ENCODE results near the gene AVPR2.

The AVPR2 gene

GRCh38 chrX:153884590-153884989 is 19.9 kb upstream of the AVPR2 start:
- in situ Hi-C loops (cut with MboI; ENCODE audit: low sequenced_read_pairs): no loop called here

DNA sequence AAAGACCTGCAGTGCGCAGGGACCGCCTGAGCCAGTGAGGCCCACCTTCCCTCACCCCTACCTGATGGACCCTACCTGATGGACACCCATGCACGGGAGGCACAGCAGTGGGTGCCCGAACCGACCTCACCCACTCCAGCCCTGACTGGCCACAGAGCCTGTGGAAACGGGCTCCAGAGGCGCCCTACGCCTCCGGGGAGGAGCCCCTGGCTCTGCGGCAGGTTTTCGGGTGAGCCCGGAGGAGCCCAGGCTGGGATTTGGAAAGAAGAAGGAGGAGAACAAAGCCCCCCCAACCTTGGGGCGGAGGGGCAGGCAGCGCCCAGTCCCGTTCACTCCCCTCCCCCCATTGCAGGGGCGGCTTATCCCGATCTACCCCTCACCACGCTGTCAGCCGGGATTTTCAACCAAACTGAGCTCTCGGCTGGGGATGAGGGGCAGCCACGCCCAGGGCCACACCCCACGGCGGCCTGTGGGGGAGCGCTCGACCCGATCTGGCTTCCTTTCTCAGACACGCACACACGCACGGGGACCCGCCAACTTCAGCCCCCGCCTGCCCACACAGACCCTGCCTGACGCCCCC is 19.2 kb upstream of the AVPR2 start:
- in situ Hi-C loops (cut with MboI; ENCODE audit: low sequenced_read_pairs): no loop called here

DNA sequence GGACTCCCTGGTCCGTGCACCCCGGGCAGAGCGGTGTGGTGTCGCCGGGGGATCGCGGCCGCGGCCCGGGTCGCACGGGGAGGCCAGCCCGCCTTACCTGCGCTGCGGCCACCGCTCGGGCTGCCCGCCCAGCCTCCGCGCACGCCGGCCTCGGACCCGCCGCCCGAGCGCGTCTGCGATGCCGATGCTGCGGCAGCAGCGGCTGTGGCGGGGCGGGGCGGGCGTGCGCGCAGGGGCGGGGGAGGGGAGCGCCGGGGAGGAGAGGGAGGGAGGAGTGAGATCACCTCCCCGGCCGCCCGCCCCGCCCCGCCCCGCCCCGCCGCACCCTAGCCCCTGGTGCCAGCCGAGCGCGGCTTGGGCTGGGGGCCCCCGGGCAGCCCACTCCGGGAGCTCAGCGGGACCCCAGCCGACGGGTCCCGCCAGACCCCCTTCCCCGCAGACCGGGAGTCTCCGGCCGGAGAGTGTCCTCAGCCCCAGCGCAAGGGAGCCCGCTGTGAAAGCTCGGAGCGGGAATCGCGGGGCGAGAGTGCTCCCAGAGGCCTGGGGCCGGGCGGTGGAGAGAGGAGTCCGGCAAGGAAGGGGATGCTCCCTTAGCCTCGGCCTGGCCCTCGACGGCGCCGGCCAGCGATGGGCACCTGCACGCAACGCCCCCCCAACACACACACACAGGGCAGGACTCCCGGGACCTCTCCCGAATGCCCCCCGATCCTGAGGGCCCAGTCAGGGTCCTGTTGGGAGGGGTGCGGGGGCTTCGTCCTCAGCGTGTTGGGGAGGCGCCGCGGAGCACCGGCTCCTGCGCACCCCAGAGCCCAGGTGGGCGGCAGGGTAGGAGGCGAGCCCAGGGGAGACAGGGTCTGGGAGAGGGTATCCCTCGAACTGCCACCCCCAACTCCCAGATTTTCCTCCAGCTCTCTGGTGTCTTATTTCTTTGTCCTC is 18.2 kb upstream of the AVPR2 start, which contains the start of gene L1CAM:
TSS of gene L1CAM (minus strand) at position 206 of the 936 bp plus-strand sequence. CDS start 10,337 bp downstream, outside the sequence.
- in situ Hi-C loops (cut with MboI; ENCODE audit: low sequenced_read_pairs): no loop called here

- in situ Hi-C loops (cut with MboI; ENCODE audit: low sequenced_read_pairs): no loop called here
Measured at GRCh38 chrX:153886915-153887314, 17.6 kb upstream of the AVPR2 start.

- in situ Hi-C loops (cut with MboI; ENCODE audit: low sequenced_read_pairs): no loop called here
Measured at GRCh38 chrX:153887385-153887784, 17.1 kb upstream of the AVPR2 start.

- in situ Hi-C loops (cut with MboI; ENCODE audit: low sequenced_read_pairs): no loop called here
Measured at GRCh38 chrX:153888344-153888743, 16.1 kb upstream of the AVPR2 start.

GRCh38 chrX:153889123-153889522 is 15.3 kb upstream of the AVPR2 start:
- in situ Hi-C loops (cut with MboI; ENCODE audit: low sequenced_read_pairs): no loop called here

- in situ Hi-C loops (cut with MboI; ENCODE audit: low sequenced_read_pairs): no loop called here
Measured at GRCh38 chrX:153897899-153898298, 6.6 kb upstream of the AVPR2 start.

GRCh38 chrX:153900831-153901752 is 3.4 kb upstream of the AVPR2 start:
- in situ Hi-C loops (cut with MboI; ENCODE audit: low sequenced_read_pairs): no loop called here

- in situ Hi-C loops (cut with MboI; ENCODE audit: low sequenced_read_pairs): no loop called here
Measured at GRCh38 chrX:153901753-153902140, 2.7 kb upstream of the AVPR2 start.

- in situ Hi-C loops (cut with MboI; ENCODE audit: low sequenced_read_pairs): no loop called here
Measured at GRCh38 chrX:153902385-153902784, 2.1 kb upstream of the AVPR2 start.

GRCh38 chrX:153903238-153903980 is 1.1 kb upstream of the AVPR2 start:
- in situ Hi-C loops (cut with MboI; ENCODE audit: low sequenced_read_pairs): no loop called here

DNA sequence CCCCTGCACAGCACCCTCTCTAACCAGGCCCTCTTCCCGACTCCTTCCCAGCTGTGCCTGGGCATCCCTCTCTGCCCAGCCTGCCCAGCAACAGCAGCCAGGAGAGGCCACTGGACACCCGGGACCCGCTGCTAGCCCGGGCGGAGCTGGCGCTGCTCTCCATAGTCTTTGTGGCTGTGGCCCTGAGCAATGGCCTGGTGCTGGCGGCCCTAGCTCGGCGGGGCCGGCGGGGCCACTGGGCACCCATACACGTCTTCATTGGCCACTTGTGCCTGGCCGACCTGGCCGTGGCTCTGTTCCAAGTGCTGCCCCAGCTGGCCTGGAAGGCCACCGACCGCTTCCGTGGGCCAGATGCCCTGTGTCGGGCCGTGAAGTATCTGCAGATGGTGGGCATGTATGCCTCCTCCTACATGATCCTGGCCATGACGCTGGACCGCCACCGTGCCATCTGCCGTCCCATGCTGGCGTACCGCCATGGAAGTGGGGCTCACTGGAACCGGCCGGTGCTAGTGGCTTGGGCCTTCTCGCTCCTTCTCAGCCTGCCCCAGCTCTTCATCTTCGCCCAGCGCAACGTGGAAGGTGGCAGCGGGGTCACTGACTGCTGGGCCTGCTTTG is 1.1 kb downstream of the AVPR2 start:
- in situ Hi-C loops (cut with MboI; ENCODE audit: low sequenced_read_pairs): no loop called here

DNA sequence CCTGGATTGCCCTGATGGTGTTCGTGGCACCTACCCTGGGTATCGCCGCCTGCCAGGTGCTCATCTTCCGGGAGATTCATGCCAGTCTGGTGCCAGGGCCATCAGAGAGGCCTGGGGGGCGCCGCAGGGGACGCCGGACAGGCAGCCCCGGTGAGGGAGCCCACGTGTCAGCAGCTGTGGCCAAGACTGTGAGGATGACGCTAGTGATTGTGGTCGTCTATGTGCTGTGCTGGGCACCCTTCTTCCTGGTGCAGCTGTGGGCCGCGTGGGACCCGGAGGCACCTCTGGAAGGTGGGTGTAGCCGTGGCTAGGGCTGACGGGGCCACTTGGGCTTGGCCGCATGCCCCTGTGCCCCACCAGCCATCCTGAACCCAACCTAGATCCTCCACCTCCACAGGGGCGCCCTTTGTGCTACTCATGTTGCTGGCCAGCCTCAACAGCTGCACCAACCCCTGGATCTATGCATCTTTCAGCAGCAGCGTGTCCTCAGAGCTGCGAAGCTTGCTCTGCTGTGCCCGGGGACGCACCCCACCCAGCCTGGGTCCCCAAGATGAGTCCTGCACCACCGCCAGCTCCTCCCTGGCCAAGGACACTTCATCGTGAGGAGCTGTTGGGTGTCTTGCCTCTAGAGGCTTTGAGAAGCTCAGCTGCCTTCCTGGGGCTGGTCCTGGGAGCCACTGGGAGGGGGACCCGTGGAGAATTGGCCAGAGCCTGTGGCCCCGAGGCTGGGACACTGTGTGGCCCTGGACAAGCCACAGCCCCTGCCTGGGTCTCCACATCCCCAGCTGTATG is 1.8 kb downstream of the AVPR2 start:
- in situ Hi-C loops (cut with MboI; ENCODE audit: low sequenced_read_pairs): no loop called here

- in situ Hi-C loops (cut with MboI; ENCODE audit: low sequenced_read_pairs): no loop called here
Measured at GRCh38 chrX:153907456-153907855, 3.0 kb downstream of the AVPR2 start.

- in situ Hi-C loops (cut with MboI; ENCODE audit: low sequenced_read_pairs): no loop called here
Measured at GRCh38 chrX:153908219-153908860, 3.9 kb downstream of the AVPR2 start.

GRCh38 chrX:153909024-153909979 is 4.8 kb downstream of the AVPR2 start:
- in situ Hi-C loops (cut with MboI; ENCODE audit: low sequenced_read_pairs): no loop called here

- in situ Hi-C loops (cut with MboI; ENCODE audit: low sequenced_read_pairs): no loop called here
Measured at GRCh38 chrX:153909980-153910360, 5.5 kb downstream of the AVPR2 start.

Data from HL-60/S4 treated with phorbol 12-myristate 13-acetate at 8.2 ng/mL for 4 days and 3 days (cell line).